ENCODE measurements around the gene RGS10. TPM values are rescaled to one million over a fixed set of nuclear protein-coding genes. Genes with fewer than 3 reads are reported as not detected.
"Not testable (repeated sequence)": the region's sequence is repeated elsewhere in the genome, so short reads cannot be mapped to it uniquely, and the experiment has no call there.

The RGS10 gene
- total RNA-seq, 1 experiment from 2014 or later: 10.6 TPM

GRCh38 chr10:119532251-119532650 is 10.3 kb downstream of the RGS10 start:
- not testable (repeated sequence) for H3K9me3 Mint-ChIP-seq; H4K91ac ChIP-seq (ENCODE audit: insufficient read length, low read depth, low read length); H3K14ac ChIP-seq (ENCODE audit: insufficient read depth, low read length); H2BK20ac ChIP-seq (ENCODE audit: low read depth, low read length, poor library complexity, severe bottlenecking); H3K36me3 Mint-ChIP-seq (ENCODE audit: insufficient read depth in 1 of 3, low read depth in 3 of 3); H2AK5ac ChIP-seq (ENCODE audit: insufficient read length, low read length); H4K5ac ChIP-seq (ENCODE audit: insufficient read length, low read depth, low read length); H3K4me2 ChIP-seq (ENCODE audit: insufficient read depth, insufficient read length, low read length); H3K4ac ChIP-seq (ENCODE audit: low read depth, low read length); H2BK12ac ChIP-seq (ENCODE audit: insufficient read length, low read depth, low read length); H3K27me3 ChIP-seq (ENCODE audit: insufficient read depth, low read length); H3K79me2 ChIP-seq (ENCODE audit: insufficient read depth, low read length); H3K9me3 ChIP-seq (ENCODE audit: control insufficient read depth, low read depth, low read length); DNase-seq; H4K8ac ChIP-seq (replicated peaks; ENCODE audit: insufficient read length, low read depth, low read length); H2AFZ ChIP-seq (ENCODE audit: low read length); H3K18ac ChIP-seq (ENCODE audit: insufficient read length, low read depth, low read length); H4K20me1 ChIP-seq (ENCODE audit: control insufficient read depth, insufficient read depth, insufficient read length); H2BK15ac ChIP-seq (ENCODE audit: low read depth, low read length); H3K4me1 ChIP-seq (ENCODE audit: insufficient read depth, low read length); H3K27ac ChIP-seq (ENCODE audit: insufficient read length, low read depth, low read length); H3K79me1 ChIP-seq (ENCODE audit: insufficient read depth, low read depth, low read length, poor library complexity, severe bottlenecking); H3T11ph ChIP-seq (ENCODE audit: low read length); H3K4me3 Mint-ChIP-seq; H3K23me2 ChIP-seq (ENCODE audit: insufficient read length, low read depth, low read length, poor library complexity, severe bottlenecking); H3K27me3 Mint-ChIP-seq (ENCODE audit: low read depth); H3K56ac ChIP-seq (ENCODE audit: insufficient read length, low read depth, low read length); H3K23ac ChIP-seq (ENCODE audit: insufficient read length, low read depth, low read length); H3K9ac ChIP-seq (ENCODE audit: extremely low read depth, insufficient read length, low read length); H3K27ac Mint-ChIP-seq; H3K4me1 Mint-ChIP-seq; H2BK5ac ChIP-seq (ENCODE audit: insufficient read length, low read length); H2BK120ac ChIP-seq (ENCODE audit: low read depth, low read length, poor library complexity, severe bottlenecking)
- no CpG with 5 or more reads among the region's 8 CpGs for WGBS (ENCODE audit: extremely low coverage, insufficient read length, low lambda C conversion rate)
